HCT116 (cell line): ENCODE data around the gene TSHZ1. TPM values are rescaled to one million over a fixed set of nuclear protein-coding genes. Genes with fewer than 3 reads are reported as not detected.

Source experiments
- ATAC-seq: fragments of 200-7000 bp; cut with Tn5 transposase; 2 replicates; pipeline ENCODE4 v1.9.1; 2020; ENCODE audit warnings: mild to moderate bottlenecking, moderate library complexity
- BruUV-seq: library from RNA; stranded (reverse); fragments of 400-500 nt; replicated peaks from 2 replicates; lab custom pipeline; 2021; lab: Mats Ljungman, UMichigan
- CTCF ChIA-PET: fragments of 300-600 bp; sonication (Branson Sonifier 250); formaldehyde crosslinking; loops from one replicate; lab custom pipeline; 2021; ENCODE audit warnings: antibody characterized with exemption; lab: Charles Lee
- POLR2A ChIA-PET: fragments of 300-600, 350-600 bp; sonication (Branson Sonifier 250); formaldehyde crosslinking; loops from one replicate; lab custom pipeline; 2021; ENCODE audit warnings: antibody characterized with exemption; lab: Charles Lee
- RAD21 ChIA-PET, 2 experiments: fragments of 300-600 bp; sonication (Branson Sonifier 250); formaldehyde crosslinking; loops; one replicate each; lab custom pipeline; 2023; ENCODE audit warnings: low total read pairs in 2 of 2; ENCODE audit not compliant: uncharacterized antibody in 2 of 2, unreplicated experiment in 2 of 2, low non-redundant PET in 1 of 2; lab: Charles Lee
- DNase-seq: peaks from one replicate; pipeline ENCODE4 v3.0.0-alpha.2; 2010; ENCODE audit warnings: low read depth, low spot score
- H2AFZ ChIP-seq: fragments of 200-600 bp; shearing (Covaris generic), sonication (generic); 2 replicates; pipeline ENCODE4 v1.6.1; 2017; ENCODE audit warnings: low read depth, mixed run types, mixed read lengths, antibody characterized with exemption, low read length; ENCODE audit not compliant: poor library complexity, severe bottlenecking
- H3K27ac ChIP-seq: 2 replicates; pipeline ENCODE4 v1.5.1; 2012; ENCODE audit warnings: low read depth, low read length
- H3K27me3 ChIP-seq: fragments of 200-600 bp; sonication (generic); 2 replicates; pipeline ENCODE4 v1.6.1; 2016; ENCODE audit warnings: mixed run types, low read length, mixed read lengths; ENCODE audit not compliant: insufficient read depth
- H3K36me3 ChIP-seq, 2 experiments: fragments of 200-500 bp in 1 of 2; fragments of 200-600 bp in 1 of 2; sonication (Bioruptor generic) in 1 of 2; sonication (generic) in 1 of 2; 2 replicates each; pipeline versions ENCODE4 v1.5.1 to v1.6.1; 2014 to 2016; ENCODE audit warnings: low read length in 2 of 2, inconsistent platforms in 1 of 2, mixed read lengths in 1 of 2, mixed run types in 1 of 2; ENCODE audit not compliant: insufficient read depth in 2 of 2, control insufficient read depth in 1 of 2
- H3K4me1 ChIP-seq, 2 experiments: fragments of 200-600 bp in 1 of 2; sonication (generic) in 1 of 2; 2 replicates each; pipeline versions ENCODE4 v1.5.1 to v1.6.1; 2012 to 2017; ENCODE audit warnings: low read length in 2 of 2, inconsistent platforms in 1 of 2, mild to moderate bottlenecking in 1 of 2, mixed read lengths in 1 of 2, mixed run types in 1 of 2, moderate library complexity in 1 of 2; ENCODE audit not compliant: insufficient read depth in 2 of 2, control insufficient read depth in 1 of 2
- H3K4me2 ChIP-seq: fragments of 200-600 bp; sonication (generic); 2 replicates; pipeline ENCODE4 v1.6.1; 2017; ENCODE audit warnings: mixed run types, low read length, mixed read lengths
- H3K4me3 ChIP-seq, 2 experiments: fragments of 200-600 bp in 1 of 2; sonication (generic) in 1 of 2; replicated peaks in 1 of 2; 2 replicates each; pipeline ENCODE4 v1.5.1; 2011 to 2016; ENCODE audit warnings: low read length in 2 of 2, control low read depth in 1 of 2, low read depth in 1 of 2, mild to moderate bottlenecking in 1 of 2, mixed read lengths in 1 of 2, mixed run types in 1 of 2
- H3K79me2 ChIP-seq: fragments of 200-600 bp; sonication (generic); 2 replicates; pipeline ENCODE4 v1.6.1; 2017; ENCODE audit warnings: mild to moderate bottlenecking, mixed run types, low read length, moderate library complexity, mixed read lengths; ENCODE audit not compliant: insufficient read depth
- H3K9ac ChIP-seq: fragments of 200-600 bp; sonication (generic); 2 replicates; pipeline ENCODE4 v1.6.1; 2016; ENCODE audit warnings: low read length, mixed read lengths
- H3K9me2 ChIP-seq: fragments of 200-600 bp; sonication (generic), shearing (Covaris generic); 2 replicates; pipeline ENCODE4 v1.6.1; 2017; ENCODE audit warnings: mixed run types, mild to moderate bottlenecking, moderate library complexity; ENCODE audit not compliant: insufficient read depth
- H3K9me3 ChIP-seq, 2 experiments: fragments of 200-500 bp in 1 of 2; fragments of 200-600 bp in 1 of 2; sonication (Bioruptor generic) in 1 of 2; sonication (generic) in 1 of 2; 2 replicates each; pipeline ENCODE4 v1.6.1; 2014 to 2017; ENCODE audit warnings: low read length in 2 of 2, mixed read lengths in 2 of 2, inconsistent platforms in 1 of 2, low read depth in 1 of 2, mild to moderate bottlenecking in 1 of 2, mixed run types in 1 of 2, moderate library complexity in 1 of 2; ENCODE audit not compliant: control insufficient read depth in 1 of 2, insufficient read depth in 1 of 2
- H4K20me1 ChIP-seq: fragments of 200-600 bp; sonication (generic), shearing (Covaris generic); 2 replicates; pipeline ENCODE4 v1.6.1; 2017; ENCODE audit warnings: mixed run types, mild to moderate bottlenecking, moderate library complexity; ENCODE audit not compliant: insufficient read depth
- CBX3 ChIP-seq: IDR thresholded peaks from 2 replicates; pipeline ENCODE4 v1.6.1; 2012; ENCODE audit warnings: low read depth
- CEBPB ChIP-seq: IDR thresholded peaks from 2 replicates; pipeline ENCODE4 v1.6.1; 2012; ENCODE audit warnings: low read depth
- ELF1 ChIP-seq: IDR thresholded peaks from 2 replicates; pipeline ENCODE4 v1.6.1; 2012; ENCODE audit warnings: low read depth, borderline replicate concordance
- EZH2 ChIP-seq: fragments of 200-600 bp; sonication (generic); IDR thresholded peaks from 2 replicates; pipeline ENCODE4 v1.6.1; 2017; ENCODE audit warnings: antibody characterized with exemption, mixed run types
- TCF7L2 ChIP-seq: IDR thresholded peaks from 2 replicates; pipeline ENCODE4 v1.7.0; 2011; ENCODE audit warnings: borderline replicate concordance, inconsistent platforms; ENCODE audit not compliant: insufficient read depth, insufficient read length; ENCODE audit errors: extremely low read depth
- YY1 ChIP-seq: IDR thresholded peaks from 2 replicates; pipeline ENCODE4 v1.6.1; 2011; ENCODE audit warnings: low read length, low read depth, moderate library complexity, mild to moderate bottlenecking; ENCODE audit not compliant: insufficient replicate concordance; ENCODE audit errors: extremely low read depth
- intact Hi-C: fragments of 100-400 bp; cut with micrococcal nuclease; formaldehyde crosslinking; loops from 2 replicates; pipeline ENCODE4 v1.10.0; 2022
- total RNA-seq: library from RNA; stranded (reverse); gene quantifications from one replicate; pipeline ENCODE4 v1.2.1, GENCODE V29; 2021; ENCODE audit not compliant: unreplicated experiment
- TF ChIP-seq, protein P1 (sequence below), 3 experiments: fragments of 200-600 bp in 1 of 3; sonication (generic) in 1 of 3; IDR thresholded peaks in 2 of 3; conservative IDR thresholded peaks in 1 of 3; 2 replicates each; pipeline ENCODE4 v1.5.1; 2012 to 2017; ENCODE audit warnings: low read depth in 2 of 3, low read length in 2 of 3, antibody characterized with exemption in 1 of 3, borderline replicate concordance in 1 of 3, control low read depth in 1 of 3, mild to moderate bottlenecking in 1 of 3, mixed read lengths in 1 of 3, mixed run types in 1 of 3, moderate library complexity in 1 of 3; ENCODE audit not compliant: insufficient read depth in 1 of 3
- TF ChIP-seq, protein P2 (sequence below): IDR thresholded peaks from 2 replicates; pipeline ENCODE4 v1.6.1; 2012
- TF ChIP-seq, protein P3 (sequence below): IDR thresholded peaks from 2 replicates; pipeline ENCODE4 v1.6.1; 2011; ENCODE audit warnings: mild to moderate bottlenecking, low read length, moderate library complexity; ENCODE audit not compliant: insufficient replicate concordance; ENCODE audit errors: extremely low read depth

The TSHZ1 gene
- total RNA-seq, 1 experiment from 2014 or later, result 5.7 TPM

DNA sequence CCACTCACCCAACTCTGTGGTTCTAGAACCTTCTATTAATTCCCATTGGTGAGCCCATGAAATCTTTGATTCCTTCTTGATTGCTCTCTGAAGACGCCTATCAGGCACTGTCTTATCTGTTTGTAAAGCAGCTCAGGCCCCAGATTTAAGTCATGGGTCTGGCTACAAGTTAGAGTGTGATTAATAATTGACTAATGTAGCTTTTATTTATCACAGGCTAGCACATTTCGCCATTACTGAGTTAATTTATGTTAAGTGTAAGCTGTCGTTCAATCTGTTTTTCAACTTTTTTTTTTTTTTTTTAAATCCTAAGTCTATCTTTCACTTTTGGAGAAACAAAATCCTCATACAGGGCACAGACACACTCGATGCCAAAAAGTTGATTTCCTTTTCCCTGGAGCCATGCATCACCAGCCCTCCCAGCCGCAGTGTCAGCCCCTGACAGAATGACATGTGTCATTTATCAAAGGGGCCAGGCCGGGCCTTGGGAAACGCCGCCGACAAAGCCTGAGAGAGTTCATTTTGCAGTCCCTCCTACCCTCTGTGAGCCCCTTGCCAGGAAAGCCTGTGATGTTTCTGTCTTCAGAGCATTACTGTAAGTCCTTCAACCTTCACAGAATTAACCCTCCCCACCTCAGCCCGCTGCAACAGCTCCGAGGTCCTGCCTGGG, 15.8 kb downstream of the TSHZ1 start:
- intact Hi-C loops, result no loop called here
- Histone ChIP-seq H3K27me3 (no peaks in the 10 kb centered on the region), H3K4me1 (peaks cover 0 to 7% of the 10 kb centered on the region in 2 experiments; a peak in 1 of 4 replicates), H3K9ac (no peak overlapping the region), H3K9me2 (no peaks in the 10 kb centered on the region), H3K79me2 (no peaks in the 10 kb centered on the region), H4K20me1 (no peaks in the 10 kb centered on the region), H2AFZ (no peak overlapping the region), H3K36me3 (no peaks in the 10 kb centered on the region), H3K4me2 (no peak overlapping the region), H3K9me3 (no peaks in the 10 kb centered on the region), H3K27ac (no peak overlapping the region), H3K4me3 (no peak overlapping the region)
- TF ChIP-seq, protein P1, sequence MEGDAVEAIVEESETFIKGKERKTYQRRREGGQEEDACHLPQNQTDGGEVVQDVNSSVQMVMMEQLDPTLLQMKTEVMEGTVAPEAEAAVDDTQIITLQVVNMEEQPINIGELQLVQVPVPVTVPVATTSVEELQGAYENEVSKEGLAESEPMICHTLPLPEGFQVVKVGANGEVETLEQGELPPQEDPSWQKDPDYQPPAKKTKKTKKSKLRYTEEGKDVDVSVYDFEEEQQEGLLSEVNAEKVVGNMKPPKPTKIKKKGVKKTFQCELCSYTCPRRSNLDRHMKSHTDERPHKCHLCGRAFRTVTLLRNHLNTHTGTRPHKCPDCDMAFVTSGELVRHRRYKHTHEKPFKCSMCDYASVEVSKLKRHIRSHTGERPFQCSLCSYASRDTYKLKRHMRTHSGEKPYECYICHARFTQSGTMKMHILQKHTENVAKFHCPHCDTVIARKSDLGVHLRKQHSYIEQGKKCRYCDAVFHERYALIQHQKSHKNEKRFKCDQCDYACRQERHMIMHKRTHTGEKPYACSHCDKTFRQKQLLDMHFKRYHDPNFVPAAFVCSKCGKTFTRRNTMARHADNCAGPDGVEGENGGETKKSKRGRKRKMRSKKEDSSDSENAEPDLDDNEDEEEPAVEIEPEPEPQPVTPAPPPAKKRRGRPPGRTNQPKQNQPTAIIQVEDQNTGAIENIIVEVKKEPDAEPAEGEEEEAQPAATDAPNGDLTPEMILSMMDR (IDR thresholded peaks at IDR 0.05 in 2 of 3, conservative IDR thresholded peaks at IDR 0.05 in 1 of 3; ENCODE audit: borderline replicate concordance in 1 of 3, insufficient read depth in 1 of 3, low read depth in 2 of 3, low read length in 2 of 3), result no peak
- TF ChIP-seq CBX3, result no peak
- no peak for TF ChIP-seq TCF7L2
- no peak for TF ChIP-seq YY1
- TF ChIP-seq EZH2, result no peak
- no peak for TF ChIP-seq ELF1
- TF ChIP-seq CEBPB, result no peak
- TF ChIP-seq, protein P2, sequence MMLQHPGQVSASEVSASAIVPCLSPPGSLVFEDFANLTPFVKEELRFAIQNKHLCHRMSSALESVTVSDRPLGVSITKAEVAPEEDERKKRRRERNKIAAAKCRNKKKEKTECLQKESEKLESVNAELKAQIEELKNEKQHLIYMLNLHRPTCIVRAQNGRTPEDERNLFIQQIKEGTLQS, result no peak
- TF ChIP-seq, protein P3, sequence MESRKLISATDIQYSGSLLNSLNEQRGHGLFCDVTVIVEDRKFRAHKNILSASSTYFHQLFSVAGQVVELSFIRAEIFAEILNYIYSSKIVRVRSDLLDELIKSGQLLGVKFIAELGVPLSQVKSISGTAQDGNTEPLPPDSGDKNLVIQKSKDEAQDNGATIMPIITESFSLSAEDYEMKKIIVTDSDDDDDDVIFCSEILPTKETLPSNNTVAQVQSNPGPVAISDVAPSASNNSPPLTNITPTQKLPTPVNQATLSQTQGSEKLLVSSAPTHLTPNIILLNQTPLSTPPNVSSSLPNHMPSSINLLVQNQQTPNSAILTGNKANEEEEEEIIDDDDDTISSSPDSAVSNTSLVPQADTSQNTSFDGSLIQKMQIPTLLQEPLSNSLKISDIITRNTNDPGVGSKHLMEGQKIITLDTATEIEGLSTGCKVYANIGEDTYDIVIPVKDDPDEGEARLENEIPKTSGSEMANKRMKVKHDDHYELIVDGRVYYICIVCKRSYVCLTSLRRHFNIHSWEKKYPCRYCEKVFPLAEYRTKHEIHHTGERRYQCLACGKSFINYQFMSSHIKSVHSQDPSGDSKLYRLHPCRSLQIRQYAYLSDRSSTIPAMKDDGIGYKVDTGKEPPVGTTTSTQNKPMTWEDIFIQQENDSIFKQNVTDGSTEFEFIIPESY, result no peak
- ChIA-PET RAD21 (no interaction called here), CTCF (interaction anchor here (1.0 kb wide), 1 partner anchor 16 kb away, joined by 3 read pairs; the partner anchor contains the start of gene TSHZ1), POLR2A (no interaction called here)
- ATAC-seq (no peak), DNase-seq (no peak)
- no TSS peak for BruUV-seq
